Stimulated activated CD4-positive, alpha-beta T cell treated with anti-CD3 and anti-CD28 coated beads, Interleukin-4, amount 100 ng/mL, for 24 hours (primary cell): ENCODE results near the gene U2AF1L4.

ENCODE experiments used
- DNase-seq: peaks from one replicate; pipeline ENCODE4 v3.0.0-alpha.2; 2020

The U2AF1L4 gene

GRCh38 chr19:35756377-35757230 is 11.4 kb upstream of the U2AF1L4 start, which contains the start of gene HSPB6:
HSPB6 (minus strand) TSS chr19:35757029; CDS start chr19:35757008, 21 bp downstream.
- no peak for DNase-seq

- peak; percentile 55 for DNase-seq
Observed at GRCh38 chr19:35755550-35756376, 10.5 kb upstream of the U2AF1L4 start.

GRCh38 chr19:35755131-35755549 is 9.9 kb upstream of the U2AF1L4 start:
- DNase-seq = no peak

GRCh38 chr19:35754370-35755130 is 9.3 kb upstream of the U2AF1L4 start:
- no peak for DNase-seq

- no peak for DNase-seq
Observed at GRCh38 chr19:35753634-35754369, 8.6 kb upstream of the U2AF1L4 start.

GRCh38 chr19:35752746-35753350 is 7.6 kb upstream of the U2AF1L4 start:
- DNase-seq = no peak

GRCh38 chr19:35751839-35752745 is 6.9 kb upstream of the U2AF1L4 start:
- no peak for DNase-seq

- no peak for DNase-seq
Observed at GRCh38 chr19:35750167-35750566, 4.9 kb upstream of the U2AF1L4 start.

GRCh38 chr19:35748106-35749020 is 3.1 kb upstream of the U2AF1L4 start, which contains the start of gene LIN37:
LIN37 (plus strand) TSS chr19:35748576; CDS start chr19:35748725, 149 bp downstream.
- DNase-seq = peak; percentile 99

- DNase-seq = no peak
Observed at GRCh38 chr19:35746531-35746930, 1.3 kb upstream of the U2AF1L4 start.

- DNase-seq = no peak
Observed at GRCh38 chr19:35746087-35746462, 857 bp upstream of the U2AF1L4 start.

GRCh38 chr19:35744430-35745327 is 539 bp downstream of the U2AF1L4 start:
- DNase-seq = peak; percentile 95

GRCh38 chr19:35743640-35744429 is 1.4 kb downstream of the U2AF1L4 start:
- no peak for DNase-seq

GRCh38 chr19:35742121-35742724 is 3.0 kb downstream of the U2AF1L4 start, which contains the start of gene IGFLR1:
IGFLR1 (minus strand) TSS chr19:35742452; CDS start chr19:35741180, 1,272 bp downstream.
- peak; percentile 84 for DNase-seq

GRCh38 chr19:35741203-35741515 is 4.1 kb downstream of the U2AF1L4 start:
- no peak for DNase-seq

GRCh38 chr19:35740423-35741202 is 4.6 kb downstream of the U2AF1L4 start:
- DNase-seq = peak; percentile 96
